PFSK-1 (cell line): ENCODE results near the gene LRRC23.

ENCODE experiments used
- FOXP2 ChIP-seq: optimal IDR thresholded peaks from 2 replicates; pipeline ENCODE3; 2011; ENCODE audit warnings: borderline replicate concordance, control low read depth, inconsistent platforms; ENCODE audit not compliant: insufficient read depth; ENCODE audit errors: extremely low read length, extremely low read depth
- POLR2AphosphoS5 ChIP-seq: IDR thresholded peaks from 2 replicates; pipeline ENCODE4 v1.6.1; 2012; ENCODE audit warnings: low read depth, mild to moderate bottlenecking, control low read depth, low read length, moderate library complexity
- SIN3A ChIP-seq: IDR thresholded peaks from 2 replicates; pipeline ENCODE4 v1.6.1; 2012; ENCODE audit warnings: mild to moderate bottlenecking, low read length, moderate library complexity, borderline replicate concordance; ENCODE audit not compliant: insufficient read depth
- TAF1 ChIP-seq: IDR thresholded peaks from 2 replicates; pipeline ENCODE4 v1.6.1; 2012; ENCODE audit warnings: low read length, control low read depth, borderline replicate concordance; ENCODE audit not compliant: insufficient read depth
- TF ChIP-seq, protein P1 (sequence below), 2 experiments: IDR thresholded peaks; 2 replicates each; pipeline versions ENCODE4 v1.6.1 to v1.8.0; 2011 to 2012; ENCODE audit warnings: low read depth in 2 of 2, low read length in 2 of 2, control low read depth in 1 of 2, inconsistent platforms in 1 of 2, mild to moderate bottlenecking in 1 of 2, moderate library complexity in 1 of 2; ENCODE audit not compliant: insufficient read depth in 1 of 2

The LRRC23 gene

DNA sequence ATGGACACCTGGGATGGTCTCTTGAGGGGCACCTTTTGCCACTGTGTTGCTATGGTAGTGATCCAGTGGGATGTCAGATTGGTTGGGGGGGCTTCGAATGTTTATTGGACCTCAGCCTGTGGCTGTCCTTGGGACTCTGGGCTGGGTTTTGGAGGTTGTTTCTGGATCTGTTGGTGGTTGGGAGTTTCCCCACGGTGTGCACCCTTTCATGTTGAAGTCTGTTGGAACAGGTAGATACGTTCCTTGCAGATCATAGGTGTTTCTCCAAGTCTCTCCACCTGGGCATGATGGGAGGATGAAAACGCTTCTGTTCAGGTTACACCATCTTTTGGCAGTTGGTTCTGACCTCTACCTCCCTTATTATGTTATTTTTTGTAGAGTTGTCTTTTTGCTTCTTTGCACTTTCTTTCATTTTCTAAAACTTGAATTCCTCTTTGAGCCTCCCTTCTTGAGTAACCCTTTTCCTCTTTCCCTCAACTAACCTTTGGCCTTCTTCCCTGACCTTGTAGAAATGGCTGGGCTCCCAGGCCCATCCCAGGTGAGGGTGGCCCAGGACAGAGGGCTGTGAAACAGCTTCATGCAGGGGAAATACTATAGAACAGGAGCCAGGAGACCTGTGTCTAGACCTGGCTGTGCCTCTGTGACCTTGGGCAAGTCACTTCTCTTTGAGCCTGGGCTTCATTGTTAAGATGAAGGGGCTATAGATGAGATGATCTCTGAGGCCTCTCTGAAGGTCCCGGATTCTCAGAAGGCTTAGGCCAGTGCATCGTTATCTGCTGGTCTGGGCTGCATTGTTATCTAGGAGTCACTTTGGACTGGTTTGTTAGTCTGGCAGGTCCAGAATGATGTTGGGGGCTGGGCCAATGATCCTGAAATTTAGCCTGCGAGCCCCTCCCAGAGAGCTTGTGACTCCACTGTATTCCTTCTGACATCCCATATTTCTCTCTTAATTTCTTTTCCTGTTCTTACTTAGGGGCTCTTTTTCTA lies 25.1 kb downstream of the LRRC23 start:
- TF ChIP-seq, protein P1, sequence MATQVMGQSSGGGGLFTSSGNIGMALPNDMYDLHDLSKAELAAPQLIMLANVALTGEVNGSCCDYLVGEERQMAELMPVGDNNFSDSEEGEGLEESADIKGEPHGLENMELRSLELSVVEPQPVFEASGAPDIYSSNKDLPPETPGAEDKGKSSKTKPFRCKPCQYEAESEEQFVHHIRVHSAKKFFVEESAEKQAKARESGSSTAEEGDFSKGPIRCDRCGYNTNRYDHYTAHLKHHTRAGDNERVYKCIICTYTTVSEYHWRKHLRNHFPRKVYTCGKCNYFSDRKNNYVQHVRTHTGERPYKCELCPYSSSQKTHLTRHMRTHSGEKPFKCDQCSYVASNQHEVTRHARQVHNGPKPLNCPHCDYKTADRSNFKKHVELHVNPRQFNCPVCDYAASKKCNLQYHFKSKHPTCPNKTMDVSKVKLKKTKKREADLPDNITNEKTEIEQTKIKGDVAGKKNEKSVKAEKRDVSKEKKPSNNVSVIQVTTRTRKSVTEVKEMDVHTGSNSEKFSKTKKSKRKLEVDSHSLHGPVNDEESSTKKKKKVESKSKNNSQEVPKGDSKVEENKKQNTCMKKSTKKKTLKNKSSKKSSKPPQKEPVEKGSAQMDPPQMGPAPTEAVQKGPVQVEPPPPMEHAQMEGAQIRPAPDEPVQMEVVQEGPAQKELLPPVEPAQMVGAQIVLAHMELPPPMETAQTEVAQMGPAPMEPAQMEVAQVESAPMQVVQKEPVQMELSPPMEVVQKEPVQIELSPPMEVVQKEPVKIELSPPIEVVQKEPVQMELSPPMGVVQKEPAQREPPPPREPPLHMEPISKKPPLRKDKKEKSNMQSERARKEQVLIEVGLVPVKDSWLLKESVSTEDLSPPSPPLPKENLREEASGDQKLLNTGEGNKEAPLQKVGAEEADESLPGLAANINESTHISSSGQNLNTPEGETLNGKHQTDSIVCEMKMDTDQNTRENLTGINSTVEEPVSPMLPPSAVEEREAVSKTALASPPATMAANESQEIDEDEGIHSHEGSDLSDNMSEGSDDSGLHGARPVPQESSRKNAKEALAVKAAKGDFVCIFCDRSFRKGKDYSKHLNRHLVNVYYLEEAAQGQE (IDR thresholded peaks at IDR 0.05; ENCODE audit: insufficient read depth in 1 of 2, low read depth in 2 of 2, low read length in 2 of 2), result no peak
- TF ChIP-seq FOXP2 (no peak), SIN3A (no peak), TAF1 (no peak), POLR2AphosphoS5 (no peak)

DNA sequence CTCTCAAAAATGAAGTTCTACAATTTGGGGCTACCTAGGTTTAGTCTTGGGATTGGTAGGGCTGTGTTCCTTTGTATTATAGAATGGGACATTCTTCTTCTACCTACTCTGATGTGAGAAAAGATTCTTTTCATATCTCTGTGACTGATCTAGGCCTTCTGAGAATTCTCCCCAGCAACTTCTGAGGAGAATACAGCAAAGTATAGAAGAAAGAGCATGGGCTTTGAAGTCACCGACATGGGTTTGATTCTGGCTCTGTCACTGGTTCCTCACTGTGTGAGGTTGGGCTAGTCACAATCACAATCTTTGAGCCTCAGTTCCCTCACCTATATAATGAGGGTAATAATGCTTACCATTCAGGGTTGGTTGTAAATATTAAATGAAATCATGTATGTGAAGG lies 28.1 kb downstream of the LRRC23 start:
- TF ChIP-seq POLR2AphosphoS5, result no peak
- TF ChIP-seq TAF1, result no peak
- no peak for TF ChIP-seq SIN3A
- TF ChIP-seq FOXP2, result no peak
- TF ChIP-seq, protein P1 (IDR thresholded peaks at IDR 0.05; ENCODE audit: insufficient read depth in 1 of 2, low read depth in 2 of 2, low read length in 2 of 2), result no peak

DNA sequence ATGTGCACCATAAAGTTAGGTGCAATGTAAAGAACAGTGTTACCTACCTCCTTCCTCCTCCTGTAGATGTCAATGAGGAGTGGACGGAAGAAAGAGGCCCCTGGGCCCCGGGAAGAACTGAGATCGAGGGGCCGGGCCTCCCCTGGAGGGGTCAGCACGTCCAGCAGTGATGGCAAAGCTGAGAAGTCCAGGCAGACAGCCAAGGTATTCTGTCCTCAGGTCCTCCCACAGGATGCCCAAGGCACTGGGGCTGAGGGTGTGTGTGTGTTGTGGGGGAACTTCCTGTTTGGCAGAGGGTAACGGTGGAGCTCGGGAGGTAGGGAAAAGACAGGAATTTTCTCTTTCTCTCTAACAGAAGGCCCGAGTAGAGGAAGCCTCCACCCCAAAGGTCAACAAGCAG lies 29.5 kb downstream of the LRRC23 start:
- TF ChIP-seq POLR2AphosphoS5, result no peak
- TF ChIP-seq FOXP2, result peak; percentile 84

DNA sequence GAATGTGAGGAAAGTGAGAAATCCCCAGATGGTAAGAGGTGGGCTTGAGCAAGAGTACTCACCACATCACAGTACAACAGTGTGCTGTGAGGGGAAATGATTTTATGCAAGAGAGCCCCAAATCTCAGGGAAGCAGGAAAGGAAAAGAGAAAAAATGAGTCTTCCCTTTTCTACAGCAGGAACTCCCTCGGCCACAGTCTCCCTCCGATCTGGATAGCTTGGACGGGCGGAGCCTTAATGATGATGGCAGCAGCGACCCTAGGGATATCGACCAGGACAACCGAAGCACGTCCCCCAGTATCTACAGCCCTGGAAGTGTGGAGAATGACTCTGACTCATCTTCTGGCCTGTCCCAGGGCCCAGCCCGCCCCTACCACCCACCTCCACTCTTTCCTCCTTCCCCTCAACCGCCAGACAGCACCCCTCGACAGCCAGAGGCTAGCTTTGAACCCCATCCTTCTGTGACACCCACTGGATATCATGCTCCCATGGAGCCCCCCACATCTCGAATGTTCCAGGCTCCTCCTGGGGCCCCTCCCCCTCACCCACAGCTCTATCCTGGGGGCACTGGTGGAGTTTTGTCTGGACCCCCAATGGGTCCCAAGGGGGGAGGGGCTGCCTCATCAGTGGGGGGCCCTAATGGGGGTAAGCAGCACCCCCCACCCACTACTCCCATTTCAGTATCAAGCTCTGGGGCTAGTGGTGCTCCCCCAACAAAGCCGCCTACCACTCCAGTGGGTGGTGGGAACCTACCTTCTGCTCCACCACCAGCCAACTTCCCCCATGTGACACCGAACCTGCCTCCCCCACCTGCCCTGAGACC lies 31.0 kb downstream of the LRRC23 start:
- no peak for TF ChIP-seq POLR2AphosphoS5
- TF ChIP-seq, protein P1 (IDR thresholded peaks at IDR 0.05; ENCODE audit: insufficient read depth in 1 of 2, low read depth in 2 of 2, low read length in 2 of 2), result no peak
- TF ChIP-seq FOXP2, result no peak
- TF ChIP-seq TAF1, result no peak
- TF ChIP-seq SIN3A, result no peak

DNA sequence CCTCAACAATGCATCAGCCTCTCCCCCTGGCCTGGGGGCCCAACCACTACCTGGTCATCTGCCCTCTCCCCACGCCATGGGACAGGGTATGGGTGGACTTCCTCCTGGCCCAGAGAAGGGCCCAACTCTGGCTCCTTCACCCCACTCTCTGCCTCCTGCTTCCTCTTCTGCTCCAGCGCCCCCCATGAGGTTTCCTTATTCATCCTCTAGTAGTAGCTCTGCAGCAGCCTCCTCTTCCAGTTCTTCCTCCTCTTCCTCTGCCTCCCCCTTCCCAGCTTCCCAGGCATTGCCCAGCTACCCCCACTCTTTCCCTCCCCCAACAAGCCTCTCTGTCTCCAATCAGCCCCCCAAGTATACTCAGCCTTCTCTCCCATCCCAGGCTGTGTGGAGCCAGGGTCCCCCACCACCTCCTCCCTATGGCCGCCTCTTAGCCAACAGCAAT lies 31.6 kb downstream of the LRRC23 start:
- TF ChIP-seq FOXP2 (no peak), POLR2AphosphoS5 (no peak), SIN3A (no peak), TAF1 (no peak)
- TF ChIP-seq, protein P1 (IDR thresholded peaks at IDR 0.05; ENCODE audit: insufficient read depth in 1 of 2, low read depth in 2 of 2, low read length in 2 of 2), result no peak
